Muscle layer of duodenum (tissue), 2 donors: ENCODE results near the gene CYP4Z1.
"Not testable (repeated sequence)": the region's sequence is repeated elsewhere in the genome, so short reads cannot be mapped to it uniquely, and the experiment has no call there.

Experiments
- H3K27ac ChIP-seq: one replicate; pipeline ENCODE4 v1.7.0; 2013; ENCODE audit warnings: mild to moderate bottlenecking, low read length
- H3K27me3 ChIP-seq: one replicate; pipeline ENCODE4 v1.7.0; 2013; ENCODE audit warnings: low read depth, mild to moderate bottlenecking, control low read depth, low read length
- H3K36me3 ChIP-seq, 2 donors: one replicate each; pipeline ENCODE4 v1.7.0; 2013; ENCODE audit warnings: low read length in 2 of 2, control low read depth in 1 of 2, mild to moderate bottlenecking in 1 of 2; ENCODE audit not compliant: insufficient read depth in 2 of 2, control insufficient read depth in 1 of 2
- H3K4me1 ChIP-seq, 2 donors: one replicate each; pipeline ENCODE4 v1.7.0; 2013; ENCODE audit warnings: low read length in 2 of 2, mild to moderate bottlenecking in 2 of 2, control low read depth in 1 of 2, moderate library complexity in 1 of 2; ENCODE audit not compliant: insufficient read depth in 2 of 2, control insufficient read depth in 1 of 2
- H3K4me3 ChIP-seq, 2 donors: one replicate each; pipeline ENCODE4 v1.7.0; 2013; ENCODE audit warnings: low read length in 2 of 2, low read depth in 1 of 2, mild to moderate bottlenecking in 1 of 2
- H3K9me3 ChIP-seq, 2 donors: one replicate each; pipeline ENCODE4 v1.7.0; 2013; ENCODE audit warnings: low read length in 2 of 2, control low read depth in 1 of 2, mild to moderate bottlenecking in 1 of 2; ENCODE audit not compliant: control insufficient read depth in 1 of 2
- donor health status: healthy.

Gene CYP4Z1

DNA sequence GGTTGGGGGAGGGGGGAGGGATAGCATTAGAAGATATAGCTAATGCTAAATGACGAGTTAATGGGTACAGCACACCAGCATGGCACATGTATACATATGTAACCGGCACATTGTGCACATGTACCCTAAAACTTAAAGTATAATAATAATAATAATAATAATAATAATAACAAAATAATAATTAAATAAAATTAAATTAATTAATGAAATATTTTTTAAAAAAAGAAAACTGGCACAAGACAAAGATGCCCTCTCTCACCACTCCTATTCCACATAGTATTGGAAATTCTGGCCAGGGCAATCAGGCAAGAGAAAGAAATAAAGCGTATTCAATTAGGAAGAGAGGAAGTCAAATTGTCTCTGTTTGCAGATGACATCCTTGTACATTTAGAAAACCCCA is 90.9 kb downstream of the CYP4Z1 start:
- H3K4me1 ChIP-seq, H3K27me3 ChIP-seq, H3K27ac ChIP-seq, H3K9me3 ChIP-seq, H3K36me3 ChIP-seq, H3K4me3 ChIP-seq: not testable (repeated sequence)

DNA sequence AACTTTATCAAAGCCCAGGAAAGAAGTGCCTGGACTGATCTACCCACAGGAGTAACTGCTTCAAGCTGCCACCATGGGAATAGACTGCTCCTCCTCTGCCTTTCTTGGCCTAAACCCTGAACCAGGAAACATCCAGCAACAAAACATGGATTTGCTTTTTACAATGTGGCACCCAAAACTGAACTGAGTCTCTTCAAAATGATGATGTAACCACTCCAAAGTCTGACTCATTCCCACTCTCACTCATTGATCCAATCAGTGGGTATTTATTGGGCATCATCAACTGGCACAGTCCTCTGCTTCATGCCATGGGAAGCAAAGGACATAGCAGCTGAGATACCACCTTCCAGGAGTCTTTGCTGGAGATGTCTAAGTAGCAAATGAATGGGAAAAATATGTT is 93.7 kb downstream of the CYP4Z1 start:
- Histone ChIP-seq H3K27me3 (no peaks in the 10 kb centered on the region), H3K36me3 (no peaks in the 10 kb centered on the region), H3K9me3 (peaks cover 0 to 6% of the 10 kb centered on the region in 2 donors), H3K4me1 (no peaks in the 10 kb centered on the region), H3K4me3 (no peak overlapping the region), H3K27ac (no peak overlapping the region)

DNA sequence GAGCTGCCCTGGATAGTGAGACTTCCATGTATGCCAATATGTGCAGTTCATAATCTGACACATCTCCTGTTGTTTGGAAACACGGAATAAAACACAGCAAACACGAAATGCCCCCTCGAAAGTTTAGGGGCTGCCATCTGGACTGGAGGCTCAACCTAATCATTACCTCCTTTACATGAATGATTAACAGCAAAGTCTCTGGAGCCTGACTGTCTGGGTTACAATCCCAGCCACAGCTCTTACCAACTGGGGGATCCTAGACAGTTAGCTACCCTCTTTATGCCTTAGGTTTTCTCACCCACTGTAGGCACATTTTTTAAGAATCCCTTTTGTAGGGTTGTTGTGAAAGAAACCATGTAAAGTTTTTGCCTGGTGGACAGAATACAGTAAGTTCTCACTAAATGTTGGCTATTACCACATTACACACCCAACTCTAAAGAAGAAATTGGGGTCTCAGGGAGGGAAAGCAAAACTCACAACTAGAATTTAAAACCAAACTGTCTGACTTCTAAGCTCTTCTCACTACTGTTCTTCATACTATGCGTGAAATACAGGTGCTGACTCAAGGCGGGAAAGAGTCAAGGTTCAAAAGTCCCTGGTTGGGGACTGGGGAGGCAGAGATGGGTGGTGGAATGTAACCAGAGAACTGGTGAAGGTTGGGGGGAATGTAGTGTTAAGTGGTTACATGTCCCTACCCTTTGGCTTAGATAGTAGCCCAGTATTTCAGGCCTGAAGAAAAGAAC is 94.4 kb downstream of the CYP4Z1 start:
- H3K9me3 ChIP-seq, result peaks cover 0 to 6% of the 10 kb centered on the region in 2 donors
- no peak overlapping the region for H3K27ac ChIP-seq
- H3K36me3 ChIP-seq, result no peaks in the 10 kb centered on the region
- H3K4me3 ChIP-seq, result no peak overlapping the region
- H3K4me1 ChIP-seq, result no peaks in the 10 kb centered on the region
- H3K27me3 ChIP-seq, result no peaks in the 10 kb centered on the region

DNA sequence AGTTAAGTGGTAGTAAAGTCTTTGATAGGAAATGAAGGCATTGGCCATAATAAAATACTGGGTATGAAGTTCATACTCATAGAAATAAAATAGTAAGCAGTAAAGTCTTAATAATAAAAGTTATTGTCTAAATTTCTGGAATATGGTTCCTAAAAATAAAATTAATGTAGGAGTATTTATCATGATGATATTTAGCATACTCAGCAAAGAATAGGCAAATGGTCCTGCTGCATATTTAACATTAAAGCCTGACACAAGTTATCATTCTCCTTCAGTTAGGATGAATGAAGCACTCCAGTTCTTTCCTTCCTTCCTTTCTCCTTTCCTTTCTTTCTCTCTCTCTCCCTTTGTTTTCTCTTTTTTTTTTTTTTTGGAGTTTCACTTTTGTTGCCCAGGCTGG is 97.5 kb downstream of the CYP4Z1 start:
- Histone ChIP-seq H3K9me3 (peaks cover 0 to 6% of the 10 kb centered on the region in 2 donors), H3K4me3 (no peak overlapping the region), H3K4me1 (no peaks in the 10 kb centered on the region), H3K27ac (no peak overlapping the region), H3K27me3 (no peaks in the 10 kb centered on the region), H3K36me3 (no peaks in the 10 kb centered on the region)
